GM18951 (cell line): ENCODE measurements around the gene TMEM86A.

Experiments
- POLR2A ChIP-seq: IDR thresholded peaks from 4 replicates; pipeline ENCODE4 v1.6.1; 2011; ENCODE audit warnings: mild to moderate bottlenecking; ENCODE audit not compliant: insufficient read length, insufficient read depth; ENCODE audit errors: extremely low read depth
- in situ Hi-C: fragments of 300-500 bp; cut with MboI; formaldehyde crosslinking; loops from one replicate; pipeline ENCODE4 v1.12.0; 2022; ENCODE audit warnings: low sequenced_read_pairs, mixed read lengths, inconsistent platforms; ENCODE audit not compliant: unreplicated experiment

Gene TMEM86A

DNA sequence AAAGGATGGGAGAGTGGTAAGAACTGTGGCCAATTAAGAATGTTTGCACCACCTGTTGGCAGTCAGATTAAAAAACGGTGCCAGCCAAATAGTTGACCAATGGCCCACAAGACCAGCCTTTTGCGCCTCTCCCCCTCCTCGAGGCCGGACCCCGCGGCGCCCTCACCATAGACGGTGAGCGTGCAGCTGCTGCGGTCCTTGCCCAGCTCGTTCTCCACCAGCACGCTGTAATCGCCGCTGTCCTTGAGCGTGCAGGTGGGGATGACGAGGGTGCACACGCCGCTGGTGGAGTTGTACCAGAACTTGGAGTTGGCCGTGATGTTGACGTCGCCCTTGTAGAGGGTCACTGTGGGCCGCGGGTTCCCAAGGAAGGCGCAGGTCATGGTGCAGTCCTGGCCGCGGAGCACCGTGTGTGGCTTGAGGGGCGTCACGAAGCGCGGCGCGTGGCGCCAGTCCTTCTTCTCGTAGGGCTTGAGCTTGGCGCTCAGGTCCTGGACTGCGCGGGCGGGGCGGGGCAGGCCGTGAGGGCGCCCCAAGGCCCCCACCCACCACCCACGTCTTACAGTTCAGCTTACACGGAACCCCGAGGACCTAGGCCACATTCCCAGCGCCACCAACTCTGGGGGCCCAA, 7.2 kb downstream of the TMEM86A start:
- no peak for TF ChIP-seq POLR2A

DNA sequence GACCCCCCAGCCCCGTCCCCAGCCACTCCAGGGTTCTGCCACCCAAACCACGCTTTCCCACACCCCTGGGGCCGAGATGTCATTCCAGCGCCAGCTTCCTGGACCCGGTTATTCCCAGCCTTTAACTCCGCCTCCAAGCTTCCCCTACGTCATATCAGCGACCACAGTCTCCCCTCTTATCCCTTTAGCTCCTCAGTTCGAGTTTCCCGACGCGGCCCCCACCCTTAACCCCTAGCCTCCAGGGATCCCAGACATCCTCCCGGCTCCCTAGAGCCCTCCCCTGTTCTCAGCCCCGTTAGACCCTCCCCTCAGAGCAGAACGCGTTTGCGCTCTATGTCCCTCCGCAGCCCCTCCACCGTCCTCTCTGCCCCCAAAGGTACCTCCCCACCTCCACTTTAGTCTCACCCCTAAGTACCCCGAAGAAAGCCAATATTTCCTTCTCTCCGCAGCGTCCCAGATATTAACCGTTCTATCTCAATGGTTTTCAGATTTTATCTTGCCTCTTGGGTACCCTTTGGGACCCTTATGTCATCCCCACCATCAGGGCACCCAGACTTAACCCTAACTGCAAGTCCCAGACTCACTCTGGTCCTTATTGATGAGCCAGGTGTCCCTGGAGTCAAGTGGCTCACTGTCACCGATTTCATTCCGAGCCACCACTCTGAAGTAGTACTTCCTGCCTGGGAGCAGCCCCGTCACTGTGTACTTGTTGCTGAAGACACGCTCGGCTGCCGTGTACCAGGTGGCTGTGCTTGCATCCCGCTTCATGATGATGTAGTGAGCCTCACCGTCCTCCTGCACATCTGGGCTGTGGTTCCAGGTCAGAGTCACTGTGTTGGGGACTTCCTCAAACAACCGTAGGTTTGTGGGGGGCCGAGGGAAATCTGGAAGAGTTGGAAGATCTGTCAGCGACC, 8.0 kb downstream of the TMEM86A start:
- no peak for TF ChIP-seq POLR2A
- in situ Hi-C loops, result no loop called here

More for the DNA sequence above, 7.2 kb downstream of the TMEM86A start:
- in situ Hi-C loops, result no loop called here

DNA sequence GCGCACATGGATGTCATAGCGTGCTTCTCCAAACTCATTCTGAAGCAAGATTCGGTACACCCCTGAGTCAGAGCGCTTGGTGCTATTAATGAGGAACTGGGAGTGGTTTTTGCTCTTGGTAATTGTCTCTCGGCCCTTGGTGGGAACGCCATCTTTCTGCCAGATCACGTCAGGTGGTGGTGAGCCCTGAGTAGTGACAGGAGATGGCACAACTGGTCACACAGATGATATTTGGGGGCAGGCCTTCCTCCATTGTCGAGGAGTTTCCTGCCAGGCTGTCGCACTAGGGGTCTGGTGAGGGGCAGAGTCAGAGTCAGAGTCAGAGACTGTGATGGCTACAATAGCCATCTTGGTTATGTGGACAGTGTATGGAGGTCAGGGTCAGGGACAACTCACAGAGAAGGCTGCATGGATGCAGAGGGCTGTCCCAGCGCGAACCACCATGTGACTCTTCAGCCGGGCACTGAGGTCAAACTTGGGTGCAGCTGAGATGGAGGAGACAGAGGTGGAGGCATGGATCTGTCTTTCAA, 9.3 kb downstream of the TMEM86A start:
- TF ChIP-seq POLR2A, result no peak
- in situ Hi-C loops, result no loop called here

DNA sequence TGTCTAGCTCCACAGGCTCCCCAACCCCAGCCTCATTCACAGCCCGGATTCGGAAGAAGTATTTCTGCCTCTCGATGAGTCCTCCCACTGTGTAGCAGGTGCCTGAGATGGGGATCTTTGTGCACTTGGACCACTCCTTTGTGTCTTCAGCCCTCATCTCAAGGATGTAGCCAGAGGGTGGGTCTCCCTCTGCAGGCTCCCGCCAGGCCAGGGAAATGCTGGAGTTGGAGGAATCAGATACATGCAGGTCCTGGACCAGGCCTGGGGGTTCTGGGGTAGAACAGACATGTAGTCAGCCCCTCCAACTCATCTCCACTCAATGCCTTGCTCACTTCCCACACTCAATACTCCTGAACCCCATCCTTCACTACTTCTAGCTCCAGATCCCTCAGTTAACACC, 10.8 kb downstream of the TMEM86A start:
- in situ Hi-C loops, result no loop called here

DNA sequence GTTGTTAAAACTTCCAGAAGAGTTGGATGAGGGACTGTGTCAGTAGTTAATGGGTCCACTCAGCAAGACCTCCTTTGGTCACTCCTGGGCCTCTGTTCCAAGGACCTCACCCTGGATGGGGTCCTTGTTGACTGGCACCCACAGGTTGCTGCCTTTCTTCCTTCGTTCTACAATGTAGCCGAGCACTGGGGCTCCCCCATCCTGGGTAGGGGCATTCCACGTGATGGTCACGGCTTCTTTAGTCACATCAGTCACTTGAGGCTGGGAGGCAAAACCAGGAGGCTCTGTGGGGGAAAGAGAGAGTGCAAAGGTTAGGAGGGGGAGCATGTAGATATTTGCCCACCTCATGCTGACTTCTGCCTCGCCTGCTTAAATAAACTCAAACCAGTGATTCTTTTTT, 12.0 kb downstream of the TMEM86A start:
- in situ Hi-C loops, result no loop called here
- no peak for TF ChIP-seq POLR2A

More for the DNA sequence above, 10.8 kb downstream of the TMEM86A start:
- TF ChIP-seq POLR2A, result no peak

DNA sequence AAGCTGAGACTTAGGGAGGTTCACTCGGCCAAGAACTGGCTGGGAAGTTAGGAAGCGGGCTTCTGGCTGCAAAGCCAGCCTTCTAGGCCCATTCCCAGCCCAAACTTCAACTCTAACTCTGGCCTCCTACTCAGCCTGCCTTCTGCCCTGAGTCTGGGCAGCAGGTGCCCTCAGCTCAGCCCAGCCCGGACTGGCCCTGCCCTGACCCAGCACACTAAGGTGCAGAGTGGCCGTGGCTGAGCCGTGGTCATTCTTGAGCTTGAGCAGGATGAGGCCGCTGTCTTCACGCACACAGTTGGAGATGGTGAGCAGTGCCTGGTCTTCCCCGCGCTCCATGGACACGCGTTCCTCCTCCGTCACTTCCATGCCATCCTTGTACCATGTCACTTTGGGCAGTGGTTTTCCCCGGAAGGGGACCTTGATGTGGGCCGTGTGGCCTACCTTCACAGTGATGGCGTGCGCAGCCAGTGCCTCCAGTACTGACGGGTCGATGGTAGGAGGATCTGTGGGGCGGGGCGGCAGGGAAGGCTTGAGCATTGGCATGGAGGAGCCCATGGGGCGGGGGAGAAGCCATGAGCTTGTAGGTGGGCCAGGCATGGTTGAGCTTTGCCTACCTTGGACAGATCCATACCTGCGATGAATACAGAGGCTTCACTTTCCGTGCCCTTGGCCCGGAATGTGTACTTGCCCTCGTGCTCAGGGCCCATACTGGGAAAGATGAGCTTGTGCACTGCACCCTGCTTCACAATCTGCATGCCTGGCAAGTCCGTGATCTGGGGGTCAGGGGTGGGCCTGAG, 15.3 kb downstream of the TMEM86A start:
- TF ChIP-seq POLR2A, result no peak
- in situ Hi-C loops, result no loop called here

DNA sequence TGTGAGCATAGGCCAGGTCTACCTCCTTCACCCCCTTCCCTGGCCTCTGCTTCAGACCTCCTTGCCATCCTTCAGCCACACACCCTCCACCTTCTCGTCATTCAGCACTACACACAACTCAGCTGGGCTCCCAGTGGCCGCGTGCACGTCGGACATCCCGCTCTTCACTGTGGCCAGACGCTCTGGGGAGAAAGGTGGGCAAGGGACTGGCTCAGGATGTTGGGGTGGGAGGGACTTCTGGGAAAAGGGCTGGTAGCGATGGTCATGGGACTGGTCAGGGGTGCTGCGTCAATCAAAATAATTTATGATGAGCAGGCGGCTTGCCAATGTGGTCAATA, 15.8 kb downstream of the TMEM86A start:
- TF ChIP-seq POLR2A, result no peak
- in situ Hi-C loops, result no loop called here

DNA sequence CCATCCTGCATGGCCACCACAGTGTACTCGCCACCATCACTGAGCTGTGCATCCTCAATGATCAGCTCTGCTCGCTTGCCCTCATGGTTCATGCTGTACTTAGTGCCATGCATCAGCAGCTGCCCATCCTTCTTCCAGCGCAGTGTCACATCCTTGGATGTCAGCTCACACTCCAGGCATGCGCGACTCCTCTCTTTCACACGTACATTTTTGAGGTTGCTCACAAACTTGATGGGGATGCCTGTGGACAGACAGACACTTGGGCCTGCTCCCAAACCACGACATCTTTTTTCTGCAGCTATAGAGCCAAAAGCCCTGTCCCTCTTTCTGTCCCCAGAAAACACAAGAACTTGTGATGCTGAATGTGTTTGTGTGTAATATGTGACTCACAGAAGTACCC, 16.9 kb downstream of the TMEM86A start:
- no peak for TF ChIP-seq POLR2A
- in situ Hi-C loops, result no loop called here

DNA sequence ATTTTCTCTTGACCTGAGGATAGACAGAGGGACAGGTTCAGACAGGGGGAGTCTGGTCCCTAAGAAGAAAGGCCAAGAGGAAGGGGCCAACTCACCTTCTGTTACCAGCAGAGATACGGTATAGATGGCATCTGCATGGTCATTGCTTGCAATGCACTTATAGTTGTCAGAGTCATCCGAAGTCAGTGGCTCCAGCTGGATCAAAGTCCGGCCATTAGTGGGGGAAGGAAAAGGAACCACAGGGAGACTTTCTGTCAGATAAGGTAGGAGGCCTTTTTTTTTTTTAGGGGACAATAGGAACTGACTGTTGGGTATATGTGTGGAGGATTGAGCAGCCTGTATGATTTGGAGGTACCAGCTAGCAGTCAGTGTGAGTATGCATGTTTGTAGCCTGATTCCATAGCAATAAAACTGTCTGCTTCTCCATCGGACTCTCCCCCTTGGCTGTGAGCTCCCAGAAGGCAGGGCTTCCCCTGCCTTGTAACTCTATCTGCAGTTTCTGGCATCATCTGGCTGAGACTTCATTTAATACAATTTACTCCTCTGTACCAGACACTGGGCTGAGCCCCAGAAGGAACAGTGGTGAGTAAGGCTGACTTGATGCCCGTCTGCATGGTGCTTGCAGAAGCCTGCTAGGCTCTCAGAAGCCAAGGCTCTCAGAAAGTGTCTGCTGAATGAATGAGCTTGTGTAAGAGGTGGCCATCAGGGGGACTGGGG, 21.7 kb downstream of the TMEM86A start:
- in situ Hi-C loops, result no loop called here
- no peak for TF ChIP-seq POLR2A

DNA sequence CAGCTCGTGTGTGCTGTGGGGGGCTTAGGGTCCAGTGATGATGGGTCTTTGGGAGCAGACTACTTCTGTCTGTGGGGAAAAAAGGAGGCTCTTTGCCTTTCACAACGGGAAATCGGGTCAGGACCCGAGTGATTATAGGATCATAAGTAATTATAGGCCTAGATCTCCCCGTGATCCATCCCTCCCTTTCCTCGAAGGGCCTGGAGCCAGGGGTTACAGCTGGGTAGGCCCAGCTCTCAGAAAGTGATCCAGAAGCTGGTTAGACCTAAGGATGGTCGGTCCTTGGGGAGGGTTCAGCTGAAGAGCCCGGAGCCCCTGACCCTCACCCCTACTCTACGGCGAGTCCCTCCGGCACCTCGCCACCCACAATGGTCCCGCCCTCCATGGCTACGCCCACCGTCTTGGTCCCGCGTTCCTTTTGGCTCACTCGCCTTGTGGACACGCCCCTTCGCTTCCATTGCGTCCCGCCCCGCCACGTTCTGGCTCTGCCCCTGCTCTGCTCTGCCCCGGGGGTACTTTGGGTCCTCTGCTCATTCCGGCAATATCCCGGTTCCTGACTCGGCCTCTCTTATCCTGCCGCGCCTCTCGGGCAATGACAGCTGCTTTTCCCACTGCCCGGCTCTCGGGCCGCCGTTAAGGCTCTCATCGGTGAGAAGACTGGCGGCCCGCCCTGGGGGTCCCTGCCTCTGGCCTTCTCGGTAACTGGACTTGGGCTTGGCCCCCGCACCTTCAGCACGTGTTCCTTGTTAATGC, 22.4 kb downstream of the TMEM86A start:
- in situ Hi-C loops, result no loop called here
- TF ChIP-seq POLR2A, result no peak

DNA sequence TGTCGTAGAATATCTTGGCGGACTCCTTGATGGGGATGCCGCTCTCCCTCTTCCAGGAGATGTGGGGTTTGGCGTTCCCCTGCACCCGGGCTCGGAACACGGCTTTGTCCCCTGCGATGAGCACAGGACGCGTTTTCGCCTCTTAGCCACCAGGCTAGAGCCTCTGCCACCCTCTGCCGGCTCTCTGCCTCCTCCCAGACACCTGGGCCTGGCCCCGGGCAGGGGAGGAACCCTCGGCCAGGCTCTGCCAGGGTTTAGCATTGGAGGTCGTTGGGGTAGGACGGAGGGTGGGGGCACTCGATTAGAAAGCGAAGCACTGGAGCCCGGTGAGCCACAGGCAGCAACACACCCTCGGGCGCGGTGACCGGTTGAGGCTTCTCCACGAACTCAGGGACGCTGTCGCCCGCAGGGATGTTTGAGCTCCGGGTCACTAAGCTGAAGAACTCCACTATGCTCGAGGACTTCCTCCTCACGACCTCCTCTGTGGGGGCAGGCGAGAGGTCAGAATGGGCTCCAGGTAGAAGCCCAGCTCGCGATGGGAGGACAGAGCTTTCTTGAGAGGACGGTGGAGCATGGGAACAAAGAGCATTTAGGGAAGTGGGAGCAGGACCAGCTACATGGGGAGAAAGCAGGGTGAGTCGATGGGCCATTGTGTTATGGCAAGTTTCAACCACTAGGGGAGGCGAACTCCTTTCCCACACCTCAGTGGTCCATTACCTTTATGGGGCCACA, 23.1 kb downstream of the TMEM86A start:
- TF ChIP-seq POLR2A, result no peak
- in situ Hi-C loops, result no loop called here
